GM21737 (cell line): ENCODE data around the gene VCX2.
"Not testable (repeated sequence)": the region's sequence is repeated elsewhere in the genome, so short reads cannot be mapped to it uniquely, and the experiment has no call there.

Experiments used
- ATAC-seq: cut with Tn5 transposase; IDR thresholded peaks from one replicate; pipeline ENCODE4 v1.9.1; 2021; ENCODE audit warnings: mild to moderate bottlenecking, moderate library complexity; ENCODE audit not compliant: unreplicated experiment

Gene VCX2

GRCh38 chrX:8171169-8171568, at the start of gene VCX2:
Gene VCX2 (minus strand): TSS chrX:8171267. CDS start chrX:8170643, 624 bp downstream.
- ATAC-seq = not testable (repeated sequence)

- ATAC-seq = no peak
These were observed 33.9 kb upstream of the VCX2 start for GRCh38 chrX:8204943-8205342.

- ATAC-seq = no peak
These were observed 33.3 kb upstream of the VCX2 start for GRCh38 chrX:8204169-8204935.

GRCh38 chrX:8201896-8202331, 30.8 kb upstream of the VCX2 start:
- ATAC-seq = no peak

- no peak for ATAC-seq
These were observed 25.7 kb upstream of the VCX2 start for GRCh38 chrX:8196776-8197175.

GRCh38 chrX:8194216-8194615, 23.1 kb upstream of the VCX2 start:
- no peak for ATAC-seq

- ATAC-seq = no peak
These were observed 21.2 kb upstream of the VCX2 start for GRCh38 chrX:8192276-8192675.

- ATAC-seq = no peak
These were observed 20.0 kb upstream of the VCX2 start for GRCh38 chrX:8191022-8191421.

GRCh38 chrX:8190341-8190830, 19.3 kb upstream of the VCX2 start:
- ATAC-seq = no peak

- ATAC-seq = no peak
These were observed 18.2 kb upstream of the VCX2 start for GRCh38 chrX:8189096-8189830.

GRCh38 chrX:8183346-8183745, 12.3 kb upstream of the VCX2 start:
- ATAC-seq = no peak

- ATAC-seq = no peak
These were observed 8.6 kb upstream of the VCX2 start for GRCh38 chrX:8179656-8180055.

- not testable (repeated sequence) for ATAC-seq
These were observed 17.1 kb downstream of the VCX2 start for GRCh38 chrX:8154011-8154410.

- no peak for ATAC-seq
These were observed 23.8 kb downstream of the VCX2 start for GRCh38 chrX:8147226-8147625.

- no peak for ATAC-seq
These were observed 26.1 kb downstream of the VCX2 start for GRCh38 chrX:8144925-8145324.

GRCh38 chrX:8141896-8142295, 29.2 kb downstream of the VCX2 start:
- no peak for ATAC-seq

- no peak for ATAC-seq
These were observed 29.9 kb downstream of the VCX2 start for GRCh38 chrX:8140986-8141744.

GRCh38 chrX:8139716-8140115, 31.4 kb downstream of the VCX2 start:
- ATAC-seq = no peak

- no peak for ATAC-seq
These were observed 32.8 kb downstream of the VCX2 start for GRCh38 chrX:8138252-8138651.

- ATAC-seq = no peak
These were observed 44.4 kb downstream of the VCX2 start for GRCh38 chrX:8126648-8127047.

- ATAC-seq = no peak
These were observed 45.0 kb downstream of the VCX2 start for GRCh38 chrX:8126092-8126491.
